Activated naive CD8-positive, alpha-beta T cell treated with anti-CD3 and anti-CD28 coated beads, Interleukin-2, amount 10 ng/mL, durations not matched to agents 7 days and 5 days (primary cell): ENCODE data around the gene SMIM1. TPM values are rescaled to one million over a fixed set of nuclear protein-coding genes. Genes with fewer than 3 reads are reported as not detected.
A peak's percentile ranks its signal among the peaks of the same experiment; 100 is the strongest.

Source experiments
- ATAC-seq: fragments of 150-1000 bp; cut with Tn5 transposase; one replicate; pipeline ENCODE4 v1.10.0; 2021; ENCODE audit warnings: low read depth, moderate library complexity
- POLR2A ChIA-PET: fragments of 350-600 bp; sonication (Branson Sonifier 250); formaldehyde crosslinking; loops from one replicate; lab custom pipeline; 2021; ENCODE audit warnings: antibody characterized with exemption; lab: Charles Lee
- DNase-seq: peaks from one replicate; pipeline ENCODE4 v3.0.0; 2021
- H3K27ac Mint-ChIP-seq: one replicate; pipeline ENCODE4 v1.8.0; 2022; ENCODE audit warnings: mild to moderate bottlenecking, mixed read lengths
- H3K27me3 Mint-ChIP-seq: one replicate; pipeline ENCODE4 v1.8.0; 2022; ENCODE audit warnings: mild to moderate bottlenecking, moderate library complexity, mixed read lengths
- H3K36me3 Mint-ChIP-seq: one replicate; pipeline ENCODE4 v1.8.0; 2021; ENCODE audit warnings: mild to moderate bottlenecking, mixed read lengths
- H3K4me1 Mint-ChIP-seq: one replicate; pipeline ENCODE4 v1.8.0; 2021; ENCODE audit warnings: mixed read lengths
- H3K4me3 Mint-ChIP-seq: one replicate; pipeline ENCODE4 v1.8.0; 2022; ENCODE audit warnings: mild to moderate bottlenecking, moderate library complexity, mixed read lengths
- H3K9me3 Mint-ChIP-seq: one replicate; pipeline ENCODE4 v1.8.0; 2021; ENCODE audit warnings: mixed read lengths
- total RNA-seq, 2 experiments: library from RNA; stranded (reverse); gene quantifications; one replicate each; pipeline ENCODE4 v1.2.3, GENCODE V29; 2021

The SMIM1 gene
- total RNA-seq, 2 experiments from 2014 or later = 0.94 to 2.1 TPM

DNA sequence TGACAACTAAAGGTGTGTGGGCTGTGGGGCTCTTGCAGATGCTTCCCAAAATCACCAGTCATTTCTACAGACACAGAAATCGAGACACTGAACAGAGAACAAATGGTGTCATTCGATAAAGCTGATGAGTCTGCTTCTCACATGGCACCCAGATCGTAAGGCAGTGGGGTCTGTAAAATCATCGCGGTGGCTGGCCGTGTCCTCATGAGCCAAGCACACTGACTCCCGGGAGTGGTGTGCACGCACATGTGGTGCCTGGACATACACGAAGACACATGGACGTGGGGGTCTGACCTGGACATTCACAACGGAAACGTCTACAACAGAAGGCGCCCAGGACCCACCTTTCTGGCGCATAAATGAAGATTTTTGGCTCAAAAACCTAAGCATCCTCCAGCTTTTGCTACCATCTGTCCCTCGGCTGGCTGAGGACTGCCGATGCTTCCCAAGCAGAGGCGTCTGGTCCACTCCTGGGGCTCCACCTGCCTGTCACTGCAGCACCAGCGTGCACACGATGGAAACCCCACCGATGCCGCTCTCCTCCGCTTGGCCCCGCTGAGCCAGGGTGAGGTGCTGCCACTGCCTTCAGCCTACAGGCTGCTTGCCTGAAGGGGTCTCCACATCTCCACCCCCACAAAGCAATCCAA lies 6.8 kb downstream of the SMIM1 start:
- POLR2A ChIA-PET = no interaction called here
- Mint-ChIP-seq H3K4me3 (no peak overlapping the region), H3K9me3 (no peaks in the 10 kb centered on the region), H3K27me3 (no peaks in the 10 kb centered on the region), H3K36me3 (peaks cover 10% of the 10 kb centered on the region), H3K27ac (no peak overlapping the region), H3K4me1 (peaks cover 2% of the 10 kb centered on the region)
- no peak for DNase-seq
- no peak for ATAC-seq

DNA sequence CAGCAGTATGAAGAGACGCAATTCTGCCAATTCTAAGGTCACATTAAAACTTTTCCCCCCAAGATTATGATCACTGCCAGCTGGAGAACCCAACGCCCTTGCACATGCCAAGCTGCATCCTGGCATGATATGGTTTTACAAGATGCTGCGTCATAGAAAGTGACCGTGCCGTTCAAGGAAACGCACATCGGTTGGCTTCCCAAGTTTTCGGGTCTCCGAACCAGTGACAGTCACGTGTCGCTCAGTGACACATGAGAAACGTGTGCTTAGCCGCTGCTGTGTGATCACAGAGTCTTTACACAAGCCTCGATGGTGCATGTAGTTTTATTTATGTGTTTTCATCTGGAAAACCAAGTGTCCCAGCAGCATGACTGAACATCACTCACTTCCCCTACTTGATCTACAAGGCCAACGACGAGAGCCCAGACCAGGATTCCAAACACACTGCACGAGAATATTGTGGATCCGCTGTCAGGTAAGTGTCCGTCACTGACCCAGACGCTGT lies 7.4 kb downstream of the SMIM1 start:
- DNase-seq (no peak), ATAC-seq (no peak)
- POLR2A ChIA-PET = no interaction called here
- Mint-ChIP-seq H3K36me3 (peaks cover 10% of the 10 kb centered on the region), H3K4me3 (no peak overlapping the region), H3K27me3 (no peaks in the 10 kb centered on the region), H3K9me3 (no peaks in the 10 kb centered on the region), H3K27ac (no peak overlapping the region), H3K4me1 (peaks cover 2% of the 10 kb centered on the region)

DNA sequence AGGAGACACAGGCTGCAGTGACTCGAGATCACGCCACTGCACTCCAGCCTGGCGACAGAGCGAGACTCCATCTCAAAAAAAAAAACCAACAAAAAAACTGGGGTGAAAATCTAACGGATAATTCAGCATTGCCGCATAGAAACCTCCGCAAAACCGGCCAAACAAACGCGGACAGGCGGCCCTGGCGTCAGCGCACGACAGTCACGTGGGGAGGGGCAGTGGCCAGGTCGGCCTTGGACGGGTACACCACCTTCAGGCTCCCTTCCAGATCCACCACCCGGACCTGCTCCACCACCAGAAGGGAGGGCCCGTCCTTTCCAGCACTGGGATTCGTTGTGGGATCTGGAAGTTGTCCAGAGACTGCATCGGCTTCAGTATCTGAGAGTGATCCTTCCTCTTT lies 8.4 kb downstream of the SMIM1 start:
- H3K36me3 Mint-ChIP-seq = peaks cover 14% of the 10 kb centered on the region
- H3K4me1 Mint-ChIP-seq = no peaks in the 10 kb centered on the region
- H3K4me3 Mint-ChIP-seq = no peak overlapping the region
- POLR2A ChIA-PET = no interaction called here
- DNase-seq (no peak), ATAC-seq (no peak)
- H3K27me3 Mint-ChIP-seq = no peaks in the 10 kb centered on the region
- no peaks in the 10 kb centered on the region for H3K9me3 Mint-ChIP-seq
- no peak overlapping the region for H3K27ac Mint-ChIP-seq

GRCh38 chr1:3783651-3784474 lies 11.3 kb downstream of the SMIM1 start:
- H3K27ac Mint-ChIP-seq = no peak overlapping the region

DNA sequence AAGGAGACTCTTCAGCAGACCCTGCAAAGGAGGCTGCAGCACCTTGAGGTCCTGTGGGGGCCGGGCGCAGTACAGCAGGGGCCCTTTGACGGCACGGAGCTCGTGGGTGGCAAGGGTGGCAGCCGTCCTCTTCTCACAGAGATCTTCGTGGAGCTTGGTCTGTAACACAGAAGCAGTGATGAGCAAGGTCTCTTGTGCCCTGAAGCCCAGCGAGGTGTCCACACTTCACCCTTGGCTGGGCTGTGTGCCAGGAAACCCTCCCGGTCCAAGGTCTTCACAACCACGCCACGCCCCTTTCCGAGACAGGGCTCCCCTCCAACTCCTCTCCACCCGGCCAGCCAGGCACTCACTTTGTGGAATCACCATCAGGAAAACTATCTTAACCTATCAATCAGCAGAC lies 12.5 kb downstream of the SMIM1 start:
- Mint-ChIP-seq H3K4me1 (peaks cover 5% of the 10 kb centered on the region), H3K27me3 (peaks cover 1% of the 10 kb centered on the region), H3K27ac (no peak overlapping the region), H3K4me3 (no peak overlapping the region), H3K9me3 (no peaks in the 10 kb centered on the region), H3K36me3 (peaks cover 13% of the 10 kb centered on the region)
- no peak for ATAC-seq
- POLR2A ChIA-PET = interaction anchor here (0.7 kb wide), 1 partner anchor 11 kb away, joined by 4 read pairs; the partner anchor contains the start of gene LRRC47
- no peak for DNase-seq

More at GRCh38 chr1:3783651-3784474, 11.3 kb downstream of the SMIM1 start:
- peaks cover 16% of the 10 kb centered on the region for H3K36me3 Mint-ChIP-seq
- POLR2A ChIA-PET = interaction anchor here (2.5 kb wide), 1 partner anchor 12 kb away, joined by 5 read pairs; the partner anchor contains the start of gene LRRC47
- H3K27me3 Mint-ChIP-seq = peaks cover 1% of the 10 kb centered on the region
- no peak for DNase-seq
- H3K4me1 Mint-ChIP-seq = peaks cover 2% of the 10 kb centered on the region
- no peak overlapping the region for H3K4me3 Mint-ChIP-seq
- ATAC-seq = no peak
- no peaks in the 10 kb centered on the region for H3K9me3 Mint-ChIP-seq

DNA sequence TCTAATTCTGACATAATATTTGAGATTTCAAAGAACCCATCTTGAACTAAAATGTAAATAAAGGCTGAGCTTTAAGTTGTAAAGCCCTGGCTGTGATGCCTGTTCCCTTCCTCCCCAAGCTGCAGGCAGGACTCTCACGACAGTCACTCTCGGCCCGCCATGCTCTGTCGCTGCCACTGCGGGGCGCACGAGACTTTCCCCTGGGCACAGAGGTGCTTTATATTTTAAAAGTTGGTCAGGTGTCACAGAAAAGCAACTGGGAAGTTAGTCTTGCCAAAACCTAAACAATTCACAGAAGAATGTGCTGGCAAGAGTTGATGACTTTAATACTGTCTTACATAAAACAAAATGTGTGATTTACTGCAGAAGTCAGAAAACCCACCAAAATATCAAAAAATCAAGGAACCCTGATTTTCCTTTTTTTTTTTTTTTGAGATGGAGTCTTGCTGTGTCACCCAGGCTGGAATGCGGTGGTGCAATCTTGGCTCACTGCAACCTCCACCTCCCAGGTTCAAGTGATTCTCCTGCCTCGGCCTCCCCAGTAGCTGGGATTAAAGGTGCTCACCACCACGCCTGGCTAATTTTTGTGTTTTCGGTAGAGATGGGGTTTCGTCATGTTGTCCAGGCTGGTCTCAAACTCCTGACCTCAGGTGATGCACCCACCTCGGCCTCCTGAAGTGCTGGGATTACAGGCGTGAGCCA lies 13.1 kb downstream of the SMIM1 start:
- DNase-seq (no peak), ATAC-seq (no peak)
- POLR2A ChIA-PET = interaction anchor here (0.7 kb wide), 1 partner anchor 11 kb away, joined by 4 read pairs; the partner anchor contains the start of gene LRRC47
- Mint-ChIP-seq H3K36me3 (peaks cover 9% of the 10 kb centered on the region), H3K27ac (no peak overlapping the region), H3K27me3 (peaks cover 1% of the 10 kb centered on the region), H3K4me3 (no peak overlapping the region), H3K4me1 (peaks cover 5% of the 10 kb centered on the region), H3K9me3 (no peaks in the 10 kb centered on the region)

- Mint-ChIP-seq H3K27me3 (peaks cover 1% of the 10 kb centered on the region), H3K27ac (no peak overlapping the region), H3K4me1 (peaks cover 5% of the 10 kb centered on the region), H3K9me3 (no peaks in the 10 kb centered on the region), H3K36me3 (peaks cover 9% of the 10 kb centered on the region), H3K4me3 (no peak overlapping the region)
- DNase-seq (no peak), ATAC-seq (no peak)
- POLR2A ChIA-PET = interaction anchor here (1.4 kb wide), 1 partner anchor 9 kb away, joined by 6 read pairs; the partner anchor contains the start of gene LRRC47
Measured at GRCh38 chr1:3786468-3787348, 14.2 kb downstream of the SMIM1 start.

DNA sequence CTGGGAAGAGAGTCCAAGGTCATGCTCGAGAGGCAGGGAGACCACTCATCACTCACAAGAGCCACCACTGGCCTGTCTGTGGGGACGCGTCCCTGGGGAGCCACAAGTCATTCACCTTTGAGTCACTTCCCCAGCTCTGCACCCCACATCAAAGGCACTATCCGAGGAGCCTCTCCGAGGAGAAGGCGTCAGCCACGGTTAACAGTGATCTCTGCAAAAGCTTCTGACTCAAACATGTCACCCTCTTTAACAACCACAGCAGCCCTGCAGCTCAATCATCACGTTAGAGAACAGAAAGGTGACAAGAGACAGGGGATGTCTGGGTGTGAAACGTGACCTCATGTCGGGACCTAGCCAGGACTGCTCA lies 14.8 kb downstream of the SMIM1 start:
- H3K4me3 Mint-ChIP-seq = no peak overlapping the region
- peaks cover 5% of the 10 kb centered on the region for H3K4me1 Mint-ChIP-seq
- no peak overlapping the region for H3K27ac Mint-ChIP-seq
- no peaks in the 10 kb centered on the region for H3K9me3 Mint-ChIP-seq
- POLR2A ChIA-PET = interaction anchor here (1.4 kb wide), 1 partner anchor 9 kb away, joined by 6 read pairs; the partner anchor contains the start of gene LRRC47
- H3K27me3 Mint-ChIP-seq = peaks cover 1% of the 10 kb centered on the region
- H3K36me3 Mint-ChIP-seq = peaks cover 10% of the 10 kb centered on the region
- DNase-seq (no peak), ATAC-seq (peak; percentile 60)

DNA sequence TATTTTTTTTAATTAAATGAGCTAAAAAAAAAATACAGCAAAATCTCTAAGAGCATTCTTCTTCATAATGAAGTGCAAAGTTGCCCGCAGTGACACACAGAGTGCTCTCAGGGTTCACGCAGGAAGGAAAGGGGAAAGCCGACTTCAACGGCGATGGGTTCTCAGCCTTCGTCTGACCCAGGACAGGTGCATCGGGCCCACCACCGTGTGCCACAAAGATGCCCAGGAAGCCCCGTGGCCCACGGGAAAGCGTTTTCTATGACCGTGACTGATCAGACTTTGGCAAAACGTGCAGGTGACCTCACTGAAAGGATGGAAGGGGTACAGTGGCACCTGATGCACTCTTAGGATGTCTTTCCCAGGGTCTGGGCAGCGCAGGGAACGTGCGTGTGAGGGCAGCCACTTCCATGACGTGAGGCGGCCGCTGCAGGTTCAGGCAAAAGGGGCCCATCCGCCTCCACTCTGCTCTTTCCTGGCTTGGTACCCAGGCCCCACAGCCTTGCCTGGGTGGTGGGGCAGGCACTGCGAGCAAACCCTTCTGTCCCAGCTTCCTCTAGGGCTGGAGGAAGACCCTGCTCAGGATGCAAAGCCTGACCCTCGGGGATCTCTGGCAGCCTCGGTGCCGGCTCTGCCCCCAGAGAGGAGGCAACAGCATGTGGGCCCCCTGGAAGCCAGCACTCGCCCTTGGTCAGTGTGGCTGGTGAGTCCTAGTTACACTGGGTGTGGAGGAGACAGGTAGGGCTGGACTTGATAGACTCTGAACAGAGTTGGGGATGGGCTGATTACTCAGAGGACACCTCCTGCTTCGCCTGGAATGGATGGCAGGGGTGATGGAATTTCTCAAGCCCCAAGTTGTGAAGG lies 15.4 kb downstream of the SMIM1 start:
- peaks cover 1% of the 10 kb centered on the region for H3K27me3 Mint-ChIP-seq
- DNase-seq = no peak
- ATAC-seq = no peak
- H3K27ac Mint-ChIP-seq = no peak overlapping the region
- peaks cover 10% of the 10 kb centered on the region for H3K36me3 Mint-ChIP-seq
- H3K9me3 Mint-ChIP-seq = no peaks in the 10 kb centered on the region
- peaks cover 10% of the 10 kb centered on the region for H3K4me1 Mint-ChIP-seq
- H3K4me3 Mint-ChIP-seq = no peak overlapping the region
- POLR2A ChIA-PET = interaction anchor here (1.4 kb wide), 1 partner anchor 8 kb away, joined by 6 read pairs; the partner anchor contains the start of gene LRRC47

DNA sequence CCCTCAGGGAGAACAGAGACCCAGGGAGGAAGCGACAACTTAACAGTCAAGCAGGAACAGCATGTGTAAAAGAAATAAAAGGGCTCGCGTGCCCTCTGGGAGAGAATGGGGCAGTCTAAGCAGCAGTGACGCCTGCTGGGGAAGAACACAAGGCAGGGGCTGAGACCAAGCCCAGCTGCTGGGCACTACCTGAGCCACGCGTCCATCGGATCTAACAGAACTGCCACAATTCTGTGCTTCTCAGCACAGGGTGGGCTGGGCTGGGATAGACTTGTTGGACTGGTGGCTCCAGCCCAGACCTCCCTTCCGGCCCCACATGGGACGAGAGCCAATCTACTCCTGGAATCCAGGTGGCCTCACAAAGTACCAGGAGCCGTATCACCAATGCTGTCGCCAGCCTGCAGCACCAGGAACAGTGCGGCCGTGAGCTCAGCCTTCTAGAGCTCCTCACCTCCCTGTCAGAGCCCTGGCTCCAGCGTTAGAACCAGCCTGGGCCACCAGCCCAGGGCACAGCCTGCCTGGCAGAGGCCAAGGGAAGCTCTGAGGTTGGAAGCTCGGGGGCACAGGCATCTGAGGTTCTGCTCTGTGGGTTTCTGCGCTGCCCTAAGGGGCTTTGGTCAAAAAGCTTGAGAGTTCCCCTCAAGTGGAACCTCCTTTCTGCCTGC lies 16.3 kb downstream of the SMIM1 start:
- Mint-ChIP-seq H3K9me3 (no peaks in the 10 kb centered on the region), H3K27ac (no peak overlapping the region), H3K36me3 (peaks cover 10% of the 10 kb centered on the region), H3K27me3 (peaks cover 1% of the 10 kb centered on the region), H3K4me3 (no peak overlapping the region), H3K4me1 (peaks cover 14% of the 10 kb centered on the region)
- no peak for ATAC-seq
- DNase-seq = no peak
- POLR2A ChIA-PET = no interaction called here

- Mint-ChIP-seq H3K4me3 (no peak overlapping the region), H3K27ac (no peak overlapping the region), H3K9me3 (no peaks in the 10 kb centered on the region), H3K27me3 (peaks cover 1% of the 10 kb centered on the region), H3K4me1 (peaks cover 17% of the 10 kb centered on the region), H3K36me3 (peaks cover 7% of the 10 kb centered on the region)
- POLR2A ChIA-PET = no interaction called here
- DNase-seq = no peak
- ATAC-seq = no peak
Measured at GRCh38 chr1:3789421-3790300, 17.1 kb downstream of the SMIM1 start.
